ENCODE data around the gene IRGC.

- TF ChIP-seq POLR2A (IDR thresholded peaks at IDR 0.05), result no peak
- TF ChIP-seq, protein P1, sequence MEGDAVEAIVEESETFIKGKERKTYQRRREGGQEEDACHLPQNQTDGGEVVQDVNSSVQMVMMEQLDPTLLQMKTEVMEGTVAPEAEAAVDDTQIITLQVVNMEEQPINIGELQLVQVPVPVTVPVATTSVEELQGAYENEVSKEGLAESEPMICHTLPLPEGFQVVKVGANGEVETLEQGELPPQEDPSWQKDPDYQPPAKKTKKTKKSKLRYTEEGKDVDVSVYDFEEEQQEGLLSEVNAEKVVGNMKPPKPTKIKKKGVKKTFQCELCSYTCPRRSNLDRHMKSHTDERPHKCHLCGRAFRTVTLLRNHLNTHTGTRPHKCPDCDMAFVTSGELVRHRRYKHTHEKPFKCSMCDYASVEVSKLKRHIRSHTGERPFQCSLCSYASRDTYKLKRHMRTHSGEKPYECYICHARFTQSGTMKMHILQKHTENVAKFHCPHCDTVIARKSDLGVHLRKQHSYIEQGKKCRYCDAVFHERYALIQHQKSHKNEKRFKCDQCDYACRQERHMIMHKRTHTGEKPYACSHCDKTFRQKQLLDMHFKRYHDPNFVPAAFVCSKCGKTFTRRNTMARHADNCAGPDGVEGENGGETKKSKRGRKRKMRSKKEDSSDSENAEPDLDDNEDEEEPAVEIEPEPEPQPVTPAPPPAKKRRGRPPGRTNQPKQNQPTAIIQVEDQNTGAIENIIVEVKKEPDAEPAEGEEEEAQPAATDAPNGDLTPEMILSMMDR (IDR thresholded peaks at IDR 0.05), result peak in 2 of 3 donors; percentile 21 to 55
These were observed 43.6 kb downstream of the IRGC start for GRCh38 chr19:43759515-43759914.
